OCI-LY1 (cell line): ENCODE results near the gene LYRM7.

Source experiments
- H2AFZ ChIP-seq: fragments of 200-600 bp; sonication (generic), shearing (Covaris generic); 2 replicates; pipeline ENCODE4 v1.6.0; 2014; ENCODE audit warnings: antibody characterized with exemption, mild to moderate bottlenecking, low read length
- H3F3A ChIP-seq: fragments of 200-600 bp; sonication (generic), shearing (Covaris generic); 2 replicates; pipeline ENCODE4 v1.6.0; 2014; ENCODE audit warnings: mild to moderate bottlenecking, antibody characterized with exemption, low read length, moderate library complexity; ENCODE audit not compliant: insufficient read depth
- H3K27ac ChIP-seq: fragments of 200-600 bp; sonication (generic); 2 replicates; pipeline ENCODE4 v1.5.1; 2014; ENCODE audit warnings: low read length, mixed run types, mild to moderate bottlenecking, low read depth; ENCODE audit not compliant: poor library complexity, severe bottlenecking
- H3K27me3 ChIP-seq: fragments of 200-600 bp; sonication (generic); 2 replicates; pipeline ENCODE4 v1.6.0; 2014; ENCODE audit warnings: antibody characterized with exemption, mild to moderate bottlenecking, low read length, moderate library complexity; ENCODE audit not compliant: insufficient read depth
- H3K36me3 ChIP-seq: fragments of 200-600 bp; sonication (generic); 2 replicates; pipeline ENCODE4 v1.6.1; 2014; ENCODE audit warnings: mild to moderate bottlenecking, antibody characterized with exemption, low read length, moderate library complexity, mixed read lengths; ENCODE audit not compliant: insufficient read depth
- H3K4me1 ChIP-seq: fragments of 200-600 bp; sonication (generic); 2 replicates; pipeline ENCODE4 v1.5.1; 2014; ENCODE audit warnings: mild to moderate bottlenecking, low read length, moderate library complexity; ENCODE audit not compliant: insufficient read depth, severe bottlenecking
- H3K4me2 ChIP-seq: fragments of 200-600 bp; sonication (generic), shearing (Covaris generic); 2 replicates; pipeline ENCODE4 v1.6.1; 2014; ENCODE audit warnings: low read length
- H3K4me3 ChIP-seq: fragments of 200-600 bp; sonication (generic); 2 replicates; pipeline ENCODE4 v1.5.1; 2014; ENCODE audit warnings: low read length, low read depth, mild to moderate bottlenecking, mixed read lengths; ENCODE audit not compliant: poor library complexity, severe bottlenecking
- H3K79me2 ChIP-seq: fragments of 200-600 bp; shearing (Covaris generic); 2 replicates; pipeline ENCODE4 v1.6.1; 2016; ENCODE audit warnings: mixed run types, low read length, mixed read lengths; ENCODE audit not compliant: insufficient read depth
- H3K9ac ChIP-seq: fragments of 200-600 bp; sonication (generic), shearing (Covaris generic); 2 replicates; pipeline ENCODE4 v1.6.1; 2014; ENCODE audit warnings: mild to moderate bottlenecking, low read length, mixed read lengths
- H3K9me2 ChIP-seq: fragments of 200-600 bp; sonication (generic), shearing (Covaris generic); 2 replicates; pipeline ENCODE4 v1.6.1; 2014; ENCODE audit warnings: low read depth, mild to moderate bottlenecking, low read length, mixed read lengths
- H3K9me3 ChIP-seq: fragments of 200-600 bp; shearing (Covaris generic); 2 replicates; pipeline ENCODE4 v1.6.1; 2014; ENCODE audit warnings: low read length, mixed read lengths
- H4K20me1 ChIP-seq: fragments of 200-600 bp; sonication (generic), shearing (Covaris generic); 2 replicates; pipeline ENCODE4 v1.6.0; 2016; ENCODE audit warnings: mild to moderate bottlenecking, low read length; ENCODE audit not compliant: insufficient read depth
- CTCF ChIP-seq: fragments of 200-600 bp; sonication (generic), shearing (Covaris generic); IDR thresholded peaks from 2 replicates; pipeline ENCODE4 v1.5.1; 2017; ENCODE audit warnings: mild to moderate bottlenecking, antibody characterized with exemption, low read length, moderate library complexity, mixed read lengths
- EZH2 ChIP-seq: fragments of 200-600 bp; sonication (generic), shearing (Covaris generic); IDR thresholded peaks from 2 replicates; pipeline ENCODE4 v1.8.0; 2017; ENCODE audit warnings: borderline replicate concordance, mixed run types, mild to moderate bottlenecking, antibody characterized with exemption, low read length, moderate library complexity, mixed read lengths

Gene LYRM7

GRCh38 chr5:131254741-131255140 is 84.0 kb downstream of the LYRM7 start:
- no peak for TF ChIP-seq EZH2
- TF ChIP-seq CTCF: no peak
- no peaks in the 10 kb centered on the region; the same call in none of the 2 replicates for H3F3A ChIP-seq
- no peaks in the 10 kb centered on the region for H3K27me3 ChIP-seq
- no peak overlapping the region for H3K9ac ChIP-seq
- H3K36me3 ChIP-seq: peaks cover 37% of the 10 kb centered on the region
- no peaks in the 10 kb centered on the region for H3K9me3 ChIP-seq
- H3K4me2 ChIP-seq: no peak overlapping the region
- H3K27ac ChIP-seq: no peak overlapping the region
- H3K4me3 ChIP-seq: no peak overlapping the region
- H2AFZ ChIP-seq: no peak overlapping the region
- no peaks in the 10 kb centered on the region for H3K79me2 ChIP-seq
- no peaks in the 10 kb centered on the region for H4K20me1 ChIP-seq
- peaks cover 87% of the 10 kb centered on the region for H3K4me1 ChIP-seq
- H3K9me2 ChIP-seq: no peaks in the 10 kb centered on the region
